Stimulated activated CD8-positive, alpha-beta memory T cell treated with anti-CD3 and anti-CD28 coated beads, Interleukin-4, amount 100 ng/mL, for 24 hours (primary cell): ENCODE measurements around the gene ZP2.
"Not testable (repeated sequence)": the region's sequence is repeated elsewhere in the genome, so short reads cannot be mapped to it uniquely, and the experiment has no call there.

ENCODE experiments used
- DNase-seq: peaks from one replicate; pipeline ENCODE4 v3.0.0-alpha.2; 2020; ENCODE audit warnings: low read depth

The ZP2 gene

DNA sequence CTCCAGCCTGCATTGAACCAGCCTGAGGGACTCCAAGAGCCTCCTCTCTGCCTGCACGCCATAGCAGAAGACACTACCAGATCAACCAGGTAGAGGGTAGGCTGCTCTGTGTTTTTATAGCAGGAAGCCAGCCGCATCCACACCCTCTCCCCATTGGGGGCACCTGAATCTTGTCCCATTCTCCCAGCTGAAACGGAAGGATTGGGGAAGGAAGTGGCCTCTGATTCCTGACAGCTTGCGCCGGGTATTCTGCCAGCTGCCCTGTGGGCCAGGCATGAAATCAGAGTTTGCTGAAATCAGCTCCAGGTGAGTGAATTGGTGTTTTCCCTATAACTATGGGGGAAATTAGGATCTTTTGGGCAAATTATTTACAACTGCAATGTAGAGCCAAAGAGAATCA lies at the start of gene ZP2:
ZP2 (minus strand) TSS at position 89 of the 400 bp plus-strand sequence; CDS start at position 62, 27 bp downstream.
- DNase-seq, result no peak

- no peak for DNase-seq
These were observed 45.9 kb upstream of the ZP2 start for GRCh38 chr16:21257284-21257683.

DNA sequence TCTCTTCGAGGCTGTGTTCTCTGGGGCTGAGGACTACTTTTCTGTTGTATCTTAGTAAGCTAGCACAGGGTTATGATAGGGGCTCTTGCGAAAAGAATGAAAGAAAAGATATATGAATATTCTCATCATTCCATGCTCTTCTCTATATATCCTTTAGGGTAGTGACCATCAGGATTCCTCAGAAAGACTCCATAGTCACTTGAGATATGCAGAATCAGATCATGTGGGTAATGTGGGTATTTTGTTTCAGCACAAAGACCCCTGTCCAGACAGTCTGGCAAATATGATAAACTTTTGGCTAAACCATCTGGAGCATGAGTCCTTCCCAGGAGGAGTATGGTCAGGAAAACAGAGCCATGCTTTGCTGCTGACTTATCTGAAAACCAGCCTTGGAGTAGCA lies 45.3 kb upstream of the ZP2 start:
- DNase-seq, result no peak

GRCh38 chr16:21253470-21253869 lies 42.1 kb upstream of the ZP2 start:
- no peak for DNase-seq

- no peak for DNase-seq
These were observed 38.9 kb upstream of the ZP2 start for GRCh38 chr16:21250072-21250923.

DNA sequence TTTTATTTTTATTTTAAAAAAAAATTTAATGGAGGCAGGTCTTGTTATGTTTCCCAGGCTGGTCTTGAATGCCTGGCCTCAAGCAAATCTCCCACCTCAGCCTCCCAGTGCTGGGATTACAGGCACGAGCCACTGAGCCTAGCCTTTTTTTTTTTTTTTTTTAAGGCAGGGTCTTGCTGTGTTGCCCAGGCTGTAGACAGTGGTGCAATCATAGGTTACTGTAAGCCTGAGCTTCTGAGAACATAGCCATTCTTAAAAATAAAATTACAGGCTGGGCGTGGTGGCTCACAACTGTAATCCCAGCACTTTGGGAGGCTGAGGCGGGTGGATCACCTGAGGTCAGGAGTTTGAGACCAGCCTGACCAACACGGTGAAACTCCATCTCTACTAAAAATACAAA lies 36.8 kb upstream of the ZP2 start:
- DNase-seq, result not testable (repeated sequence)

GRCh38 chr16:21244518-21245215 lies 33.3 kb upstream of the ZP2 start:
- no peak for DNase-seq

DNA sequence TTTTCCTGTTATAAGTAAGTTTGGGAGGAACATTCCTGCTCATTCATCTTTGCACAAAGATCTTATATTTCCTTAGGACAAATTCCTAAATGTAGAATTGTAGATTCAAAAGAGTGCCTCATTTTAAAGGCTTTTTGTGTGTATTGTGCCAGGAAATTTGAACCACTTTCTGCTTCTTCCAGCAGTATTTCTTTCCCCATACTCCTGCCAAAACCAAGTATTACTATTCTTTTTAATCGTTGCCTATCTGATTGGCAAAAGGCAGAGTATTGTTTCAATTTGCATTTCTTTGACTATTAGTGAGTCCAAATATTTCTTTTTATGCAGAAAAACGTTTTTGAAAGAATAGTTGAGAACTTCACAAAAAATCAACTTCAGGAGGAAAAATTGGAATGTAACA lies 31.4 kb upstream of the ZP2 start:
- no peak for DNase-seq

- DNase-seq, result no peak
These were observed 28.3 kb upstream of the ZP2 start for GRCh38 chr16:21239646-21240045.

DNA sequence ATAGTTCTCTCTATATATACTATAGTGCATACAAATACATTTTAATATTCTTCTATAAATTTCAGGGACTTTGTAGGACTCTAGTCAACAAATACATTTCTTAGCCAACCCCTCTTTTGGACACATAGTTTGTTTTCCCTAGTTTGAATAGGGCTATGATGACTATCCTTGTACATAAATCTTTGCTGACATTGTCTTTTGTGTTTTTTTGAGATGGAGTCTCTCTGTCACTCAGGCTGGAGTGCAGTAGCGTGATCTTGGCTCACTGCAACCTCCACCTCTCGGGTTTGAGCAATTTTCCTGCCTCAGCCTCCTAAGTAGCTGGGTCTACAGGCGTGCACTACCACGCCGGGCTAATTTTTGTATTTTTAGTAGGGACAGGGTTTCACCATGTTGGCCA lies 25.5 kb upstream of the ZP2 start:
- DNase-seq, result no peak

- DNase-seq, result no peak
These were observed 23.8 kb upstream of the ZP2 start for GRCh38 chr16:21235199-21235585.

GRCh38 chr16:21233521-21234150 lies 22.3 kb upstream of the ZP2 start, which contains the start of gene ANKS4B:
Gene ANKS4B, plus strand, starts transcription at chr16:21233699. Its CDS starts 39 bp downstream, at chr16:21233738.
- DNase-seq, result no peak

GRCh38 chr16:21233045-21233520 lies 21.7 kb upstream of the ZP2 start:
- DNase-seq, result no peak

DNA sequence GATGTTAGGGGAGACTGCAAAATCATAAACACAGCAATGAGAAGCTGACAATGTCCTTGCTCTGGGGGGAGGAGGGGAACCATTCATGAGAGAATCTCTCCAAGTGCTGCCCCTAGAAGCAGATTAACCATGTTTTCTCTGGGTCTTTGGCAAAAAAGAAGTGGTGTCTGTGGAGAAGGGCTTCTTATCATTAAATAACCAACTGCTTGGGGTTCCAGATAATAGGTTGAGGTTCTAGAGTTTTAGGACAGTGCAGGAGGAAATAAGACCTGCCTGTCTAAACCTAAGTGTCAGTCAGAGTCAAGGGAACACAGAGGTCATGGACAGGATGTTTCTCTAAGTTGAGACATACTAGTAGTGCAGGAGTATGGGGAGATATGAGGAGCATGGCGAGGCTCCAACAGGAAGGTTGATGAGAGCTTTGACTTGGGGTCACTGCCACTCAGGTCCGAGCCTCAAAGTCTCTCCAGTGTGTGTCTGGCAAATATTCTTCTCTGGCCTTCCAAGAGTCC lies 17.0 kb upstream of the ZP2 start:
- DNase-seq, result no peak

DNA sequence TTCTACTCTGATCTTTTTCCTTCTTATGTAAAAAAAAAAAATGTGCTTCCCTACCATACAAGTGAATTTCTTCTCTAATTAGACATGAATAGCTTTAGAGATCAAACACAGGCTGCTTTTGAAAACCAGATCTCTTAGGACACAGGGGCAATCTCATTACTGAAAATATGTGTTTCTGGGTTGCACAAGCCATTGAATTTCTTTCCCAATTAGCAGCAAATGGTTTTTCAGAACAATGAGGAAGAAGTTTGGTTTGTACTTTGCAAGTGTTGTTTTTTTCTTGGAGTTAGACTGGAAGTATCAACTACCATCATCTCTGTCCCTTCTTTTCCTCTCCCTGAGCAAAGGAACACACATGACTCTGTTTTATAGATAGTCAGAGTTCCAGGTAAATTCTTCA lies 16.5 kb upstream of the ZP2 start:
- DNase-seq, result no peak

DNA sequence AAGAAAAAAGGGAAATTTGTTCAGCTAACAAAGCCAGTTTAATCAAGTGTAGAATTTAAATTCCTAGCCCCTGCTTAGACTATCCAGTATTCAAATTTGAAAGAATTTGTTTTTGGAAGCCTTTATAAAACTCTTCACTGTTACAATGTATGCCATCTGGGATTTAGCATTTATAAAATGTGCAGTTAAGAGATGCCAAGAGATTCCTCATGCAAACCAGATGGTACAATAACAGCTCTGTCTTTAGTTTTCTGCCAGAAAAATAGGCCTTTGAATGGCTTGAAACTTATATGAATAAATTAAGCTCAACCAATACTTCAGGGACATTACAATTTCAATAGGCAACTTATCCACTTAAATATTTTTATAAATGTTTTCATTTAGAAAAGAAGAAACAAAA lies 15.4 kb upstream of the ZP2 start:
- DNase-seq, result no peak

DNA sequence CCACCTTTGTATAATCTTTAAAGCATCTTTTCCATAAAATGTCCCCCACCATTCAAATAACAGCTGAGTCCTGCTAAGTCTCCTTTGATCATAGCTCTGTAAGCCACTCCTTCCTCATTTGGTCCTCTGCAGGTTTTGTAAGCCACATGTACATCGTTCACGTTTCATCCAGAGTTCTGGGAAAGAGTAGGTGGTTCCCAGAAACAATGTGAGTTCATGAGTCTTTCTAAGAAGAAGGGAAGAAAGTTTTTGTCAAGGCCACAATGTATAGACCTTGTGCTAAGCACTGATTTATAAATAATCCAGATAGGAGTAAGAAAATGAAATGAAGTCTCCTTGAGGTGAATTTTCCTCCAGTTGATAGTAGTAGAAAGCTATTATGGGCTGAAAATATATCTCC lies 13.4 kb upstream of the ZP2 start:
- DNase-seq, result no peak

GRCh38 chr16:21223787-21224186 lies 12.4 kb upstream of the ZP2 start:
- DNase-seq, result no peak

DNA sequence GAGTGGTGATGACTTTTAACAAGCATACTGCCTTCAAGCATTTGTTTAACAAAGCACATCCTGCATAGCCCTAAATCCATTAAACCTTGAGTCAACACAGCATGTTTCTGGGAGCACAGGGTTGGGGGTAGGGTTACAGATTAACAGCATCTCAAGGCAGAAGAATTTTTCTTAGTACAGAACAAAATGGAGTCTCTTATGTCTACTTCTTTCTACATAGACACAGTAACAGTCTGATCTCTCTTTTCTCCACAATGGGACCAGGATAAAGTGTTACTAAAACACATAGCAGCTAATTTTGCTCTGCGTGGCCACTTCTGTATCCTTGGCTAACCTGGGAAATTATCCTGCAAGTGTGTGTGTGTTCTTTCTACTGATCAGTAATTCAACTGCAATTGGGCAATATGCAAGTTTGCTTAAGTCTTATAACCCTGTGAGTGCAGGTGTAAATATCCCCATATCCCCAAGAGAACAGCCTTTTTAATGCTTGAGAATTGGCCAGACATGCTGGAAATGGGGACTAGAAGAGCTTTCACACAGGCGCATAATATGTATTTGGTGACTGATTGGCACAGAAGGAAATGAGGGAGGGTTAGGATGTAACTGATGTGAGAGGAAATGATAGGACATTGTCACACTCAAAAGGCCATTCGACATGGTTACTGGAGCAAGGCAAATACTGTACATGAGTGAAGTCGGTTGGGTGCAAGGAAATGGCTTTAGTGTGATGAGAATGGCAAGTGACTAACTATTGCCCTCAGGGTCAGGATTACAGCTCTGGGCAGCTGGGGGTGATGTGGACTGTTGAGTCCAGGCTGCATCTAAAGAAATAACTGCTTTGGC lies 11.3 kb upstream of the ZP2 start:
- DNase-seq, result no peak

DNA sequence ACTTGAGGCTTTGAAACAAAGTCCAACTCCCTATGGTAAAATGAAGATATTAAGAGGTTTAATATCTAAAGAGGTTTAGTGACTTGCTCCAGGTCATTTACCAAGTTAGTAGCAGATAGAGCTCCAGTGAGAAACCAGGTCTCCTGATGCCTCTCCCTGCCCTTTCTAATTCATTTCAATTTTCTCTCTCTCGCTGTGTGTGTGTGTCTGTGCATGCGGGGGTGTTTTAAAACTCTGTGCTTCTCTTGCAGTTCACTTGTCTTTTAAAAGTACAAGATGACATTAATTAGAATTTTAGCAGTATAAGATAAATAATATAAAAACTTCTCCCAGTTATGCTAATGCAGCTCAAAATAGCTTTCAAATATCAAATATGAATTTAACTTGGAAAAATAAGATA lies 8.2 kb upstream of the ZP2 start:
- DNase-seq, result no peak

GRCh38 chr16:21218153-21218552 lies 6.8 kb upstream of the ZP2 start:
- DNase-seq, result no peak

GRCh38 chr16:21217121-21217520 lies 5.7 kb upstream of the ZP2 start:
- DNase-seq, result no peak
